ENCODE measurements around the gene RNF14.

RNF14 gene

GRCh38 chr5:141994511-141995136 is 25.7 kb downstream of the RNF14 start:
- TF ChIP-seq, protein P1, sequence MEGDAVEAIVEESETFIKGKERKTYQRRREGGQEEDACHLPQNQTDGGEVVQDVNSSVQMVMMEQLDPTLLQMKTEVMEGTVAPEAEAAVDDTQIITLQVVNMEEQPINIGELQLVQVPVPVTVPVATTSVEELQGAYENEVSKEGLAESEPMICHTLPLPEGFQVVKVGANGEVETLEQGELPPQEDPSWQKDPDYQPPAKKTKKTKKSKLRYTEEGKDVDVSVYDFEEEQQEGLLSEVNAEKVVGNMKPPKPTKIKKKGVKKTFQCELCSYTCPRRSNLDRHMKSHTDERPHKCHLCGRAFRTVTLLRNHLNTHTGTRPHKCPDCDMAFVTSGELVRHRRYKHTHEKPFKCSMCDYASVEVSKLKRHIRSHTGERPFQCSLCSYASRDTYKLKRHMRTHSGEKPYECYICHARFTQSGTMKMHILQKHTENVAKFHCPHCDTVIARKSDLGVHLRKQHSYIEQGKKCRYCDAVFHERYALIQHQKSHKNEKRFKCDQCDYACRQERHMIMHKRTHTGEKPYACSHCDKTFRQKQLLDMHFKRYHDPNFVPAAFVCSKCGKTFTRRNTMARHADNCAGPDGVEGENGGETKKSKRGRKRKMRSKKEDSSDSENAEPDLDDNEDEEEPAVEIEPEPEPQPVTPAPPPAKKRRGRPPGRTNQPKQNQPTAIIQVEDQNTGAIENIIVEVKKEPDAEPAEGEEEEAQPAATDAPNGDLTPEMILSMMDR (IDR thresholded peaks at IDR 0.05; ENCODE audit: low read length): no peak
- no peak for TF ChIP-seq EZH2 (IDR thresholded peaks at IDR 0.05; ENCODE audit: borderline replicate concordance, low read length)
- no peak overlapping the region for H3K4me3 ChIP-seq (ENCODE audit: low read depth, low read length, poor library complexity, severe bottlenecking)
- no peaks in the 10 kb centered on the region for H4K20me1 ChIP-seq (ENCODE audit: insufficient read depth, low read length)
- no peaks in the 10 kb centered on the region for H3K79me2 ChIP-seq (ENCODE audit: insufficient read depth, low read length)
- no peak overlapping the region for H3K27ac ChIP-seq (ENCODE audit: low read depth, low read length, poor library complexity, severe bottlenecking)
- H3K9me2 ChIP-seq (ENCODE audit: low read depth, low read length): no peaks in the 10 kb centered on the region
- H3K9ac ChIP-seq (ENCODE audit: low read length): no peak overlapping the region
- H3K4me1 ChIP-seq (ENCODE audit: insufficient read depth, low read length, severe bottlenecking): no peaks in the 10 kb centered on the region
- H3K4me2 ChIP-seq (ENCODE audit: low read length): no peak overlapping the region
- no peaks in the 10 kb centered on the region for H3K9me3 ChIP-seq (ENCODE audit: low read length)
- no peaks in the 10 kb centered on the region; the same call in 1 of the 2 replicates for H3F3A ChIP-seq (ENCODE audit: insufficient read depth, low read length)
- no peak overlapping the region for H2AFZ ChIP-seq (ENCODE audit: low read length)
- peaks cover 56% of the 10 kb centered on the region for H3K36me3 ChIP-seq (ENCODE audit: insufficient read depth, low read length)
- H3K27me3 ChIP-seq (ENCODE audit: insufficient read depth, low read length): no peaks in the 10 kb centered on the region

DNA sequence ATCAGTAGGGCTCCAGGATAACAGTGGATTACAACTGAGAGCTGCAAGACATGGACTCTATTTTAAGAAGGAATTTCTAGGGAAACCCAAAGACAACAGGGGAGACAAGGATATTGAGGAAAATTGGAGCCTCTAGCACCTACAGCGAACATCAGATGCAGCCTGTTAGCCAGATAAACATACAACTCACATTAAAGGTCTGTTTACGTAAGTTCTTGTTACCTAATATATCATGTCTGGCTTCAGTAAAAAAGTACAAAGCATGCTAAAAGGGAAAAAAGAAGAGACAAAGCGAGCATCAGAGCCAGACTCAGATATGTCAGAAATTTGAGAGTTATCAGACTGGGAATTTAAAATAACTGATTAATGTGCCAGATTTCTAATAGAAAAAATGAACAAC is 26.8 kb downstream of the RNF14 start:
- H3K9me2 ChIP-seq (ENCODE audit: low read depth, low read length): no peaks in the 10 kb centered on the region
- peaks cover 52% of the 10 kb centered on the region for H3K36me3 ChIP-seq (ENCODE audit: insufficient read depth, low read length)
- H3K9ac ChIP-seq (ENCODE audit: low read length): no peak overlapping the region
- H3K9me3 ChIP-seq (ENCODE audit: low read length): no peaks in the 10 kb centered on the region
- H4K20me1 ChIP-seq (ENCODE audit: insufficient read depth, low read length): no peaks in the 10 kb centered on the region
- H3F3A ChIP-seq (ENCODE audit: insufficient read depth, low read length): no peaks in the 10 kb centered on the region; the same call in 1 of the 2 replicates
- no peaks in the 10 kb centered on the region for H3K4me1 ChIP-seq (ENCODE audit: insufficient read depth, low read length, severe bottlenecking)
- H3K79me2 ChIP-seq (ENCODE audit: insufficient read depth, low read length): no peaks in the 10 kb centered on the region
- H3K4me3 ChIP-seq (ENCODE audit: low read depth, low read length, poor library complexity, severe bottlenecking): no peak overlapping the region
- no peak overlapping the region for H3K27ac ChIP-seq (ENCODE audit: low read depth, low read length, poor library complexity, severe bottlenecking)
- H3K4me2 ChIP-seq (ENCODE audit: low read length): no peak overlapping the region
- no peak overlapping the region for H2AFZ ChIP-seq (ENCODE audit: low read length)
- no peaks in the 10 kb centered on the region for H3K27me3 ChIP-seq (ENCODE audit: insufficient read depth, low read length)
- no peak for TF ChIP-seq EZH2 (IDR thresholded peaks at IDR 0.05; ENCODE audit: borderline replicate concordance, low read length)

- TF ChIP-seq, protein P1 (IDR thresholded peaks at IDR 0.05; ENCODE audit: low read length): no peak
- TF ChIP-seq EZH2 (IDR thresholded peaks at IDR 0.05; ENCODE audit: borderline replicate concordance, low read length): no peak
- Histone ChIP-seq H3K9me2 (ENCODE audit: low read depth, low read length) (no peaks in the 10 kb centered on the region), H4K20me1 (ENCODE audit: insufficient read depth, low read length) (no peaks in the 10 kb centered on the region), H3K4me3 (ENCODE audit: low read depth, low read length, poor library complexity, severe bottlenecking) (no peak overlapping the region), H3K4me2 (ENCODE audit: low read length) (no peak overlapping the region), H3K9ac (ENCODE audit: low read length) (no peak overlapping the region), H3K27me3 (ENCODE audit: insufficient read depth, low read length) (no peaks in the 10 kb centered on the region), H3F3A (ENCODE audit: insufficient read depth, low read length) (no peaks in the 10 kb centered on the region; the same call in 1 of the 2 replicates), H2AFZ (ENCODE audit: low read length) (no peak overlapping the region), H3K27ac (ENCODE audit: low read depth, low read length, poor library complexity, severe bottlenecking) (no peak overlapping the region), H3K9me3 (ENCODE audit: low read length) (no peaks in the 10 kb centered on the region), H3K4me1 (ENCODE audit: insufficient read depth, low read length, severe bottlenecking) (no peaks in the 10 kb centered on the region), H3K79me2 (ENCODE audit: insufficient read depth, low read length) (no peaks in the 10 kb centered on the region), H3K36me3 (ENCODE audit: insufficient read depth, low read length) (peaks cover 61% of the 10 kb centered on the region)
Measured at GRCh38 chr5:141997358-141997960, 28.6 kb downstream of the RNF14 start.

Data from OCI-LY1 (cell line).